MM.1S (cell line): ENCODE data around the gene PIAS4.
A peak's percentile ranks its signal among the peaks of the same experiment; 100 is the strongest.

Source experiments
- DNase-seq: peaks from one replicate; pipeline ENCODE4 v3.0.0-alpha.2; 2015
- H2AFZ ChIP-seq: fragments of 300-600 bp; sonication (generic); 2 replicates; pipeline ENCODE4 v1.6.0; 2016; ENCODE audit warnings: antibody characterized with exemption, low read length
- H3F3A ChIP-seq: fragments of 300-600 bp; sonication (generic); 2 replicates; pipeline ENCODE4 v1.6.1; 2016; ENCODE audit warnings: mild to moderate bottlenecking, antibody characterized with exemption, low read length, moderate library complexity, mixed read lengths; ENCODE audit not compliant: insufficient read depth
- H3K27ac ChIP-seq: fragments of 300-600 bp; sonication (generic); 2 replicates; pipeline ENCODE4 v1.5.1; 2016; ENCODE audit warnings: mild to moderate bottlenecking, low read length
- H3K27me3 ChIP-seq: fragments of 300-600 bp; sonication (generic); replicated peaks from 2 replicates; pipeline ENCODE4 v1.6.0; 2016; ENCODE audit warnings: low read length; ENCODE audit not compliant: insufficient read depth
- H3K36me3 ChIP-seq: fragments of 300-600 bp; sonication (generic); replicated peaks from 2 replicates; pipeline ENCODE4 v1.6.1; 2016; ENCODE audit warnings: mild to moderate bottlenecking, low read length, mixed read lengths; ENCODE audit not compliant: insufficient read depth
- H3K4me1 ChIP-seq: fragments of 300-600 bp; sonication (generic); 2 replicates; pipeline ENCODE4 v1.6.1; 2016; ENCODE audit warnings: low read length, mixed read lengths
- H3K4me2 ChIP-seq: fragments of 300-600 bp; sonication (generic); 2 replicates; pipeline ENCODE4 v1.6.0; 2016; ENCODE audit warnings: low read depth, low read length
- H3K4me3 ChIP-seq: fragments of 300-600 bp; sonication (generic); 2 replicates; pipeline ENCODE4 v1.5.1; 2016; ENCODE audit warnings: low read length, mixed read lengths
- H3K79me2 ChIP-seq: fragments of 300-600 bp; sonication (generic); 2 replicates; pipeline ENCODE4 v1.6.1; 2016; ENCODE audit warnings: mixed run types, low read length, mixed read lengths
- H3K9ac ChIP-seq: fragments of 300-600 bp; sonication (generic); 2 replicates; pipeline ENCODE4 v1.6.1; 2016; ENCODE audit warnings: low read length, mixed read lengths
- H3K9me2 ChIP-seq: fragments of 300-600 bp; sonication (generic); replicated peaks from 2 replicates; pipeline ENCODE4 v1.6.1; 2016; ENCODE audit warnings: mild to moderate bottlenecking, low read length, mixed read lengths; ENCODE audit not compliant: insufficient read depth
- H3K9me3 ChIP-seq: fragments of 300-600 bp; sonication (generic); replicated peaks from 2 replicates; pipeline ENCODE4 v1.6.1; 2016; ENCODE audit warnings: mild to moderate bottlenecking, low read length, mixed read lengths; ENCODE audit not compliant: insufficient read depth
- H4K20me1 ChIP-seq: fragments of 300-600 bp; sonication (generic); 2 replicates; pipeline ENCODE4 v1.6.1; 2016; ENCODE audit warnings: mild to moderate bottlenecking, low read length, moderate library complexity, mixed read lengths; ENCODE audit not compliant: insufficient read depth
- EZH2 ChIP-seq: fragments of 300-600 bp; sonication (generic); optimal IDR thresholded peaks from 2 replicates; pipeline ENCODE3; 2017; ENCODE audit warnings: low read depth, mild to moderate bottlenecking, antibody characterized with exemption, low read length, mixed read lengths
- EZH2phosphoT487 ChIP-seq: fragments of 300-600 bp; sonication (generic); IDR thresholded peaks from 2 replicates; pipeline ENCODE4 v1.6.1; 2018; ENCODE audit warnings: antibody characterized with exemption, low read length
- TF ChIP-seq, protein P1 (sequence below): fragments of 300-600 bp; sonication (generic); IDR thresholded peaks from 2 replicates; pipeline ENCODE4 v1.5.1; 2016; ENCODE audit warnings: antibody characterized with exemption, low read length, mixed read lengths

PIAS4 gene

GRCh38 chr19:4066682-4067395 is 59.3 kb downstream of the PIAS4 start, which contains the start of gene ZBTB7A:
Gene ZBTB7A (minus strand): TSS chr19:4066899. CDS start chr19:4055232, 11,667 bp downstream.
- peak within 1 kb of the TSS; percentile 97 for H3K4me2 ChIP-seq
- peak; percentile 71 for DNase-seq
- TF ChIP-seq, protein P1, sequence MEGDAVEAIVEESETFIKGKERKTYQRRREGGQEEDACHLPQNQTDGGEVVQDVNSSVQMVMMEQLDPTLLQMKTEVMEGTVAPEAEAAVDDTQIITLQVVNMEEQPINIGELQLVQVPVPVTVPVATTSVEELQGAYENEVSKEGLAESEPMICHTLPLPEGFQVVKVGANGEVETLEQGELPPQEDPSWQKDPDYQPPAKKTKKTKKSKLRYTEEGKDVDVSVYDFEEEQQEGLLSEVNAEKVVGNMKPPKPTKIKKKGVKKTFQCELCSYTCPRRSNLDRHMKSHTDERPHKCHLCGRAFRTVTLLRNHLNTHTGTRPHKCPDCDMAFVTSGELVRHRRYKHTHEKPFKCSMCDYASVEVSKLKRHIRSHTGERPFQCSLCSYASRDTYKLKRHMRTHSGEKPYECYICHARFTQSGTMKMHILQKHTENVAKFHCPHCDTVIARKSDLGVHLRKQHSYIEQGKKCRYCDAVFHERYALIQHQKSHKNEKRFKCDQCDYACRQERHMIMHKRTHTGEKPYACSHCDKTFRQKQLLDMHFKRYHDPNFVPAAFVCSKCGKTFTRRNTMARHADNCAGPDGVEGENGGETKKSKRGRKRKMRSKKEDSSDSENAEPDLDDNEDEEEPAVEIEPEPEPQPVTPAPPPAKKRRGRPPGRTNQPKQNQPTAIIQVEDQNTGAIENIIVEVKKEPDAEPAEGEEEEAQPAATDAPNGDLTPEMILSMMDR = no peak
- TF ChIP-seq EZH2phosphoT487 (no peak), EZH2 (no peak)
- H3K4me1 ChIP-seq = peaks cover 10% of the 10 kb centered on the region
- no peaks in the 10 kb centered on the region for H3K9me3 ChIP-seq
- H3K4me3 ChIP-seq = peak within 1 kb of the TSS; percentile 97
- peak within 1 kb of the TSS; percentile 72; the same call in 1 of the 2 replicates for H3K9ac ChIP-seq
- peaks cover 25% of the 10 kb centered on the region for H4K20me1 ChIP-seq
- peaks cover 25% of the 10 kb centered on the region for H3K27me3 ChIP-seq
- peaks cover 7% of the 10 kb centered on the region for H3F3A ChIP-seq
- no peaks in the 10 kb centered on the region for H3K36me3 ChIP-seq
- peaks cover 33% of the 10 kb centered on the region for H3K79me2 ChIP-seq
- H2AFZ ChIP-seq = peak within 1 kb of the TSS; percentile 95
- H3K27ac ChIP-seq = no peak within 1 kb of the TSS
- no peaks in the 10 kb centered on the region for H3K9me2 ChIP-seq

DNA sequence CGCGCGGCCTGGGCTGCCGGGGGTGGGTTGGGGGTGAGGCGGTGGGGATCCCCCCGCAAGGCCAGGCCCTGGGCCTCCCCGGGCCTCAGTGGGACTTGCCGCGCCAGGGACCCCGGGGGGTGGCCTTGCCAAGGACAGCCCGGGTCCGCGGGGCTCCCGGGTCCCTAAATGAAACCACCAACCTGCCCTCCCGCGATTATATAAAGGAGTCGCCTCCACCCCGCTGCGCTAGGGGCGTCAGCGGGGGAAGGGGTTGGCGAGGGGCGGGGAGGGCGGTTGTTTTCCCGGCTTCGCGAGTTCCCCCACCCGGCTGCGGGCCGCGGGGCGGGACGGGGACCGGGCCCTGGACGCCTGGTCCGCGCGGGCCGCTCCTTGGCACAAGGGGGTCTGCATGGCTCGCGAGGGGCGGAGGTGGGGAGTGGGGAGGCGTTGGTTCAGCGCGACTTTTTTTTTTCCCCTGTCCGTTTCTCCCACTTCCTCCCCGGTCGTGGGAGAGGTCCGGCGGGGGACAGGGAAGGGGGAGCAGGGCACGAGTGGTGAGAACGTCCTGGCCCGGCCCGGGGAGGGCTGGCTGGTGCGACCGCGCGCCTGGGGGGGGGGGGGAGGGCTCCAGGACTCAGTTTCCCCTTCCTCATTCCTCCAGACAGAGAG is 60.0 kb downstream of the PIAS4 start:
- Histone ChIP-seq H3K27ac (no peak overlapping the region), H3K9me3 (no peaks in the 10 kb centered on the region), H3K9me2 (no peaks in the 10 kb centered on the region), H3K4me3 (peak overlapping the region; percentile 97), H4K20me1 (peaks cover 18% of the 10 kb centered on the region), H3K36me3 (no peaks in the 10 kb centered on the region), H3K27me3 (peaks cover 30% of the 10 kb centered on the region), H3K4me1 (peaks cover 10% of the 10 kb centered on the region), H3K9ac (no peak overlapping the region; the same call in 1 of the 2 replicates), H3K79me2 (peaks cover 26% of the 10 kb centered on the region), H2AFZ (peak overlapping the region; percentile 85), H3F3A (peaks cover 7% of the 10 kb centered on the region), H3K4me2 (peak overlapping the region; percentile 92)
- no peak for DNase-seq
- TF ChIP-seq, protein P1 = no peak
- TF ChIP-seq EZH2 (peak; percentile 75), EZH2phosphoT487 (no peak)

- peaks cover 34% of the 10 kb centered on the region for H3K27me3 ChIP-seq
- peak overlapping the region; percentile 92; the same call in 1 of the 2 replicates for H3K4me2 ChIP-seq
- TF ChIP-seq EZH2 (no peak), EZH2phosphoT487 (no peak)
- TF ChIP-seq, protein P1 = no peak
- H3K79me2 ChIP-seq = peaks cover 18% of the 10 kb centered on the region
- peaks cover 7% of the 10 kb centered on the region for H3F3A ChIP-seq
- peaks cover 10% of the 10 kb centered on the region for H3K4me1 ChIP-seq
- no peaks in the 10 kb centered on the region for H3K36me3 ChIP-seq
- no peaks in the 10 kb centered on the region for H3K9me2 ChIP-seq
- H3K27ac ChIP-seq = no peak overlapping the region
- H3K4me3 ChIP-seq = no peak overlapping the region
- peaks cover 11% of the 10 kb centered on the region for H4K20me1 ChIP-seq
- H2AFZ ChIP-seq = no peak overlapping the region
- no peak overlapping the region for H3K9ac ChIP-seq
- DNase-seq = no peak
- no peaks in the 10 kb centered on the region for H3K9me3 ChIP-seq
Measured at GRCh38 chr19:4068047-4068966, 60.8 kb downstream of the PIAS4 start.
